Colon (tissue), 2 donors: ENCODE results near the gene BARHL2.

Source experiments
- FAIRE-seq: peaks from 2 replicates; lab custom pipeline; 2012; peaks lifted over from hg19 to GRCh38; lab: Jason Lieb, UNC
- donor health status: control.
- donor health status: control.

BARHL2 gene

DNA sequence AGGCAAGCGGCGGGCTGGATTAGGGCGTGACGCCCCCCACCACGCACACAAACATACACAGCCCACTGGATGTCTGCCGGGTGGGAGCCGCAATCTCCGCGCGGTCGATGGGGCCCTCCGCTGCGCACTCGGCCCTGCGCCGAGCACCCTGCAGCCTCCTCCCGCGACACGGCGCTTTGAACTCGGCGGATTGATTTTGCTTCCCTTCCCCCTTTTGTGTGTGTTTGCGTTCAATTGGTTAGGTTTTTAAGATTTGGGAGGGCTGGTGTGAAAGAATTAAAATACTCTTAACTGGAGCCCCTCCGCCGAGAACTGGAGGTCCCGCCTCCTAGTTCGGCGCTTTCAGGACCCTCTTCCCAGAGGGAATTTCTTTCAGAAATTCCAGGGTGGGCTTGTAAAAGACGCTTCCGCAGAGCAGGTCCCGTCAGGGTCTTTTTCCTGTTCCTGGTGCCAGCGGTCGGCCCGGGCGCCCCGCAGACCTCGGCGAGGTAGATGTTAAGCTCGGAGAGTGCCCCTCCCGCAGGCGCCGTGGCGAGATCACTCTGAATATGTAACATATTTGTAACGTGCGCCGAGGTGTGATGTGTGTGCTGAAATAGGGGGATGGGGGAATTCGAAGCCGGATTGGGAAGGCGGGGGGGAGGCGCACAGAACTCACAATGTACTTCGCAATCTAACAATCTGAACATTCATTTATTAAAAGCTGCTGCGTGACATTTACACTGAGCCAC, 8.0 kb upstream of the BARHL2 start:
- FAIRE-seq: no peak

DNA sequence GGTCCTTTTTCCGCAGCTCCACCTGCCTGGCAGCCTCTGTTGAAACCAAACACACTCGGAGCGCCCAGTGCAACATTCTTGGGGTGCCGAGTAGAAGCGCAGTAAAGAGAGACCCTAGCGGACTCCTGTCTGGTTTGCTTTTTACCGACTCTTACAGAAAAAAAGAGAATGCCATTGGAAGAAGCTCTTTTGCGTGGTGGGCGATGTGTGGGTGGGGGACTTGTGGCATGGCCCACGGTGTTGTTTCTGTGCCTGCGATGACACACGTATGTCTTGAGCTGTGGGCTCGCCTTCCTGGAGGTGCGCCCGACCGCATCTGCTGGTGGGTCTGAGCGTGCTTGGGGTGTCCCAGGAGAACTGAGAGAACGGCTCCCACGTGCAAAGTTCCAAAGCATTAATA, 7.3 kb upstream of the BARHL2 start:
- FAIRE-seq: no peak

DNA sequence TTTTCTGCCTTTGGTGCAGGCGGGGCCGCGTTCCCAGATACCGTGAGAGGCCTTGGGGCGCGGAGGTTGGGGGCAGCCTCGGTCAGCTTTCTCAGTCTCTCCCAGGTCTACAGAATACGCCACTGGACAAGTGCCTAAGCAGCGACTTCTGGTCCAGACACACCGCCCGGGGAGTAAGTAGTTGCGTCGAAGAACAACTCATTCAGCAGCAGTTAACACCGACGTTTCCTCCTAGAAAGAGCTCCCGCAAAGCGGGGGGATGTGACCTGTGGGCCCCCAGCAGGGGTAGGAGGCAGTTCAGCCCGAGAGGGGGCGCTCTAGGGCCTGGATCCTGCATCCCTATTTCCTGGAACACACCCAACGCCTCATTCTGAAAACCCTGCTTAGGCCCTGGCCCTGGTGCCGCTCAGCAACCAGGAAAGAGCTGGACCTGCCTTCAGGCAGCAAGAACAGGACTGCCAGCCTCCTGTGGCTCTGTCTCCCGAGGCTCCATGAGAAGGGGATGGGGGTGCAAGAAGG, 6.5 kb upstream of the BARHL2 start:
- FAIRE-seq: no peak

DNA sequence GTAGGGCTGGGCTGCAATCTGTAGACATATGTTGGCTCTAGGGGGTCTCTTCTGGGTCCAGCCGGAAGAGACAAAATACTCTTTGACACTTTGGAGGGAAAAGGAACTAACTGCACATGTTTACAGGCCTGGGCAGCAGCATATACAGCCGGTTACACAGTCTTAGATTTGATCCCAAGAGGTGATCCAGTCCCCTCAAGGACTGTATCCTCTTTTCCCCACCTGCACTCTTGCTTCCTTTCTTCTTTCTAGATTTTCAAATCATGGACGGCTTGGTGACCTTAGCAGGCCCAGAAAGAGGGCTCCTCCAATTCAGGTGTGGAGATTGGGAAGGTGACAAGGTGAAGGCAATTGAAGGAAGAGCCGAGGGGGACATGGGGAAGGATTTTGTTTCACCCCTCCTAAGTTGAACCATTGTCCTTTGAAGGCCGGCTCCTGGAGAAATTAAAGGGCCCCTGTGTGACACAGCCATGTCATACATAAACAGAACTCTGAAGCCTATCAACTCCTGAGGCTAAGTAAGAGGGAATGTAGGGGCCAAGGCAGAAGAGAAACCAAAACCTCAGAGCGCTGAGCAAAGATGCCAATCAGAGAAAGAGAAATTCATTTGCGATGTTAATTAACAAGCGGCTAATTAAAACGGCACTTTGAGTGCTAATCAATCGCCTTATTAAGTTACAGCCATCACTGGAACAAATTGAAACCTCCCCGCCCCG, 5.9 kb upstream of the BARHL2 start:
- no peak for FAIRE-seq

DNA sequence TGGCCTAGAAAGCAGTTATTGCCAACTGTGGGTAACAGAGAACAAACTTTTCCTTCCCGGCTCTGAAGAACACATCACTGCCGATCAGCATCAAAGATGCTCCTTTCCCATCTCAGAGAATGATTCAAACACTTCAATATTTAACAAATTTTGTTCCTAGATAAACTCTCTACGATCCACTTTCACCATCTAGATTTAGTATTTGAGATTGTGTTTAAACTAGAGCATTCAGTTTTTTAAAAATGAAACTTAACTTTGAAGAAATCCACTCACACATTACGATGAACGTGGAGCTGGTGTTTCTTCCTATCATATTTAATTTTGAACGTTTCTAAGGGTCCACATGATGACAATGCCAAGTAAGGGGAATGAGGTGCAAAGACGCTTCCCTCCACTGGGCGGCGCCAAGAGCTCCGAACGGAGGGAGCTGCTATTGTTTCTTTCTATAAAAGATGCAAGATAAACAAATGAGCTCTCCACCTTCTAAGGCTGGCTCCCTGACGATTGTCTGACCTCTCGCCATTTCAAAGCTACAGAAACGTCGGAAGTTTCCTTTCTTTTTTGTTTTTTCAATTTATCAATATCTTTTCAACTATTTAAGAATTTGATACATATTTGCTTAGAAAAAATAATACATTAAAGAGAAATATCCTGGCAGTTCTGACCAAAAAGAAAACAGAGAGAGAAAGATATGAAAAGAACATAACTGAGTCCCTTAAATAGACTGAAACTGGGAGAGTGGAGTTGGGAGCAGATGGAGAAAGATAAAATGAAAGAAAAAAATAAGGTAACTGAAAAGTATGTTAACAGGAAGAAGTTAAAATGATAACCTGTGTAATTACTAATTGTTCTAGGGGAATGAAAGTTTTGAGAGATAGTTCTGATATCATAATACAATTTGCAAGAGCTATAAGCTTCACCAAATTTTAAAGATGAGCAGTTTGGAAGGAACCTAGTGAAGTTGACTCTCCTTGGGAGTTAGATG, 4.4 kb upstream of the BARHL2 start:
- FAIRE-seq: no peak

DNA sequence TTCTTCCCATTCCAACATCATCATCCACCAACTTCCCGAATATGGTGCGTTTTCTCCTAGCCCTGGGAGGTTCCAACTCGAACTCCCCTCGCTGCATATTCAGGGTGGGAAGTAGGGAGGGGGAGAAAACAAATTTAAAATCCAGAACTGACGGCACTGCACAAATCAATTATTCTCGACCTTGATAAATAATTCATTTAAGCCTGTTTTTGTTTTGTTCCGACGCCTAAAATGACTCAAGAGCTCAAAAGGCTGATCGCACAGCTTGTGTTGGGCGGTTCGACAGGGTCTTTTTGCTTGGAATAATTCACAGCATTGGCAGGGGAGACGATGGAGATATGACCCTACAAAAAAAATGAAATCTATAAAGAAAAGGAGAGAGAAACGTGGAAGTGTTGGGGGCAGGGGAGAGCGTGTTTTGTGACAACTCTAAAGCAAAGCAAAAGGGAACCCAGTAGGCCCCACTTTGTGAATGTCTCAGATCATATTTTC, 3.1 kb upstream of the BARHL2 start:
- no peak for FAIRE-seq

DNA sequence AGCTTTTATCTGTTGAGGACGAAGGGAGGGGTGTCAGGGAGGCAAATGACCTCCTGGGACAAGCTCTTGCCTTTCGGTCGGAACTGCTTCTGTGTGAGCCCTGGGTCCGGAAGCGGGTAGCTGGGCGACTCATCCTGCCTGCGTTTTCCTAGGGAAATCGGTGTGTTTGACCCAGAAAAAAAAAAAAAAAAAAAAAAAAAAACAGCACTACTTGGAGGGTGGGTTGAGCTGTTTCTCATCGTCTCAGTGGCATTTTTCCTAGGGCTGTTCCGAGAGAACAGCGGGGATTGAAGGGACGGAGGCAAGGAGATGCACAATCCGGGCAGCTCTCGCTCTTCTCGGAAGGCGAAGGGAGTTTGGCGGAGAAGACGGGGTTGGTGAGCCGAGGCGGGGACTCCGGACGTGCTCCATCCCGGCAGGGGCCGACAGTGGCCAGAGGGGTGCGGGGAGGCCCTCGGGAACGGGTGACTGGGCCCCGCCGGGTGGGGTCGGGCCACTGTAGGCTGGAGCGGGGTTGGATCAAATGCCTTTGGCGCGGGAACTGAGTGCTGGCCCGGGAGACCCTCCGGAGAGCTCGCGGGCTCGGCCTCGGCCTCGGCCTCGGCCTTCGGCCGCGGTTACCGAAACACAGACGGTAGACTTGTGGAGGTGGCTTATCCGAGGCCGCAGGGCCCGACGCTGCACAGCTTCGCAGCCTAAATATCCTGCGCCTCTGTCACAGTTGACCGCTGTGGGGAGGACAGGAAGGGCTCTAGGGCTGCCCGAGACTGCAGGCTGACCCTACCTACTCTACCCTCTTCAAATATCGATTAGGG, 2.4 kb upstream of the BARHL2 start:
- FAIRE-seq: no peak

DNA sequence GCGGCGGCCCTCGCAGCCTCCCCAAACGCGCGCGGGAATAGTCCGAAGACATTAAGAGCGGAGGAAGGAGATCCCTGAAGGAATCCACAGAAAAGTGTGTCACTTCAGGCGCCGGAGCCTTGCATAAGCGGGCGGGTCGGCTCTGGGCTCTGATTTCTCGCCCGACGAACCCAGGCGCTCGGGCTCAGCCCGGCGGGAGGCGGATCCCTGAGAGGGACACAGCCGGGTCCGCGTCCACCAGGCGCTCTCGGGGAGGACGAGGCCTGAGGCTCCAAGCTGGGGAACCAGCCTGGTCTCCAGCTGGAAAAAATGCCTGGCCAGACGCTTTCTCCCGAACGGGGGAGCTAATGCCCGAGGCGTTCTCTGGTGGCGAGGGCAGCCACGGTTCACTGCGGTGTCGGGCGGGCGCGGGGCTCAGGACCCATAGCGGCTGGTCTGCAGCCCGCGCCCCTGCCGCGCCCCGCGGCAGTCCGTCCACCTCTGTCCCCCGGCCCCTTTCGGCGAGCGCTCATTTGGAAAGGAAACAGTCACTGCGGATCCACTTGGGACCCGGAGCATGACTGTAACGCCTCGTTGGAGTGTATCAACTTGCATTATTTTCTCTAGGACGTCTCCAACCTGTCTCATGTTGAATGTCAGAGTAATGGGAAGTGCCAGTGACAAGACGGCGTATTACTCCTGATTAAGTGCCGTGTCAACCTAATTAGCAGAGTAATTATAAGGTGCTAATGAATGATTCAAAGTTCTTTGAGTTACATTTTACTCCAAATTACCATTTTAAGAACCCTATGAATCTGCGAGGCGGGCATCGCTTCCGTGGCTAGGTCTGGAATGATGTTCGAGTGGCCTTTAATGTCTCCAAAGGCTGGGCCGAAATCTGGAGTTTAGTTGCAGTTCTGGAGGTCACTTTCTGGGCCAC, 1.6 kb upstream of the BARHL2 start:
- FAIRE-seq: no peak

DNA sequence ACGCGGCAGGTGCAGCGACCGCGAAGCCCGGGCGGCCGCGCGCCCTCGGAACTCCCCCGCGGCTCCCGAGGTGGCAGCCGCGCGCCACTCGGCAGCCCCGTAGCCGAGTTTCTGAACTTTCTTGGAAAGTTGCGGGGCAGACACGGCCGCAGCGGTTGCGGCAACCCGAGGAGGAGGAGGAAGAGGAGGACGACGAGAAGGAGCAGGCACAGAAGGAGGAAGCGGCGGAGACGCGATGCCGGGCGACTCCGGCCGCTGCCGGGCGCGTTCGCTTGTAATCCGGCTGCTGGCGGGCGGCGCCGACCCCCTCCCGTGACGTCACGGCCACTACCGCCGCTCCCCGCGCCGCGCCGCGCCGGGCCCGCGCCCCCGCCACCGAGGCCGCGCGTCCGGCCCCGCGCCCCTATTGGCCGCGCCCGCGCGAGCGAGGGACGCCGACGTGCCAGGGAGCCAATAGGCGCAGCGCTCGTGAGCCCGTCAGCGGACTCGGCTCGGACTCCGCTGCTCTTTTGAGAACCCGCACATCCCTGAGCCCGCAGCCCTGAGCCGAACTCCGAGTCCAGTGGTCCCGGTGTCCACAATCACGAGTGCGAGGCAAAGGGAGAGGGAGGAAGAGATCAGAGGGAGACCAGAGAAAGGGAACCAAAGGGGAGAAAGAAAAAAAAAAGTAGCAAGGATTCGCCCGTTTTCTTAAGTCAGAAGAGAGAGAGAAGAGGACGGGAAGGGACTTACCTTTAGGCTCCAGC, 736 bp upstream of the BARHL2 start:
- FAIRE-seq: no peak

DNA sequence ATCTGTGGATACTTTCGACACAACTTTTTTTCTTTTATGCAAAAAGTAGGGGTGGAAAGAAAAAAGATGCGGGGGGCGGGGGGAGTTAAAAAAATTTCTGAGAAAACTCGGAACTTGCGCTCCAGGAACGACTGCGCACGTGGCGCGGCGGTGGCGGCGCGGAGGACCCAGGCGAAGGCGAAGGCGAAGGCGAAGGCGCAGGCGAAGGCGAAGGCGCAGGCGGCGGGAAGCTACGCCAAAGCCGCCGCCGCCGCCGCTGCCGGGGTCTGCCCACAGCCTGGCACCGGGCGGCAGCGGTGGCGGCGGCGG, 208 bp upstream of the BARHL2 start:
- no peak for FAIRE-seq

DNA sequence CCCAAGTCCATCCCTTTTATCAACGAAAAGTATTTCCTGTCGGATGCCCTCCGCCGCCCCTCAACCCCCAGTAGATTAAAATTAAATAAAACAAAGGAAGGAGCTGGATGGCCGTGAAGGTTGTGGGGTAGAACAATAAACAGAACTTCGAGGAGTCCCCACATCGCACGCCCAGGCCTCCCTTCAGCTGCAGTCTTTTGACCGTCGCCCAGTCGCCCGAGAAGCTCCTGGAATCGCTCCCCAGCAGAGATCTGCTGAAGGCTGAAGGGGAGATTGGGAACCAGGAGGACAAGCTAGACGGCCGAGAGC, 905 bp downstream of the BARHL2 start:
- FAIRE-seq: no peak

DNA sequence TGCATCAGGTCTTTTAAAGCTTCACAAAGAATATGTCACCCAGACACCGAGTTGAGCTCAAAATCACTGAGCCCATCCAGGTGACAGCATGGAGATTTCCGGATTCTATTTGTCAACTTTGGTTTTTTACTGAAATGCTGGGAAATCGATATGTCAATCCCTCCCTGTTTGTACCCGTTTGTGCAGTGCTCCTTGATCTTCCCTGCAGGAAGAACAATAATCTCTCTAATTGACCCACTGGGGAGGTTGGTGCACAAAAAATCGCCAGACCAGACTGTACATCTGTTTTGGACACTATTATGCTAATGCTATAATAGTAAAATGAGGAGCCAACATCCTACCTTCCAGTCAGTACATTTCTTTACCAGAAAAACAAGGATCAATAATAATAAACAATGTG, 1.8 kb downstream of the BARHL2 start:
- FAIRE-seq: no peak

DNA sequence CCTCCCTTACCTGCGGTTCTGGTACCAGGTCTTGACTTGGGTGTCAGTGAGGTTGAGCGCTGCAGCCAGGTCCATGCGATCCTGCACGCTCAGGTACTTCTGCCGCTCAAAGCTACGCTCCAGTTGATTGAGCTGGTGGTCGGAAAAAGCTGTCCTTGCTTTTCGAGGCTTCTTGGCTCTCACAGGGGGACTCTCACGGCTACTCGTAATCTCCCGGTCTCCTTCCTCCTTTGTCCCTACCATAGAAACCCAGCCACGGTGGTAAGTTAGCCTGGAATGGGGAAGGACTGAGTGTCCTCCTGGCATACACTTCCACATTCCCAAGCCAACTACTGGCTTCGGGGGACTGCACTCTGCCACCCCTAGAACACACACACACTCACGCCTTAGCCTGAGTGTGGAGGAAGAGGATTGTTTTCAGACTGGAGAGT, 2.6 kb downstream of the BARHL2 start:
- no peak for FAIRE-seq

DNA sequence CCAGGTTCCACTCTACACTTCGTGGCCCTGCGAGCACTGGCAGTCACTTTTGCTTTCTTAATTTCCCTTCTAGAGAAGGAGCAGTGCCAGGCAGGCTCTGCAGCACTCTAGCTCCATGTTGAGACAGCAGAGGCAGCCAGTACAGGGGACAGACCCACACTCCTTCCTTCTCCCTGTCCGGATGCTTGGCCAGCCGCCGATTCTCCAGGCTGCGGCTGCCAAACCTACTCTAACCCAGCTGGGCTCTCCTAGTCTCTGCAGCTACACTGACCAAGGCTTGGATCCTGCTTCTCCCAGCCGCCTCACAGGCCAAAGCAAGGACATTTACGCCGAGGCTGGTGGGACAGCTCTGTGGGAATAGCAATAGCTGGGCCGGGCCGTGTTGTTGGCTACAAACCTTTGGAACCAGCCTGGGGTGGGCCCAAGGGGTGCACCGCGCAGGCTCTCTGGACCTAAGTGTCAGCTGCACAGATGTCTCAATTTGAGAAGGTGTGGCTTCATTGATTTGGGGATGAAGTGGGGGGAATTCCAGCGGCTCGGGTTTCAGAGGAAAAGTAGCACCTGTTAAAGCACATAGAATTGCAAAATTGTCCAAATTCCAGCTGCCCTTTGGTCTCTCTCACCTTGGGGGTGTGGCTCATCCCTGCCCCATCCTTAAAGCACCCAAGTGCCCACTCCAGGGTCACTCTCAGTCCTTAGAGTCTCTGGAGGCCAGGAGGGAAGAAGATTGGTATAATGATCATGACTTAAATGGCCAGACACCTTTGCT, 3.2 kb downstream of the BARHL2 start:
- no peak for FAIRE-seq

DNA sequence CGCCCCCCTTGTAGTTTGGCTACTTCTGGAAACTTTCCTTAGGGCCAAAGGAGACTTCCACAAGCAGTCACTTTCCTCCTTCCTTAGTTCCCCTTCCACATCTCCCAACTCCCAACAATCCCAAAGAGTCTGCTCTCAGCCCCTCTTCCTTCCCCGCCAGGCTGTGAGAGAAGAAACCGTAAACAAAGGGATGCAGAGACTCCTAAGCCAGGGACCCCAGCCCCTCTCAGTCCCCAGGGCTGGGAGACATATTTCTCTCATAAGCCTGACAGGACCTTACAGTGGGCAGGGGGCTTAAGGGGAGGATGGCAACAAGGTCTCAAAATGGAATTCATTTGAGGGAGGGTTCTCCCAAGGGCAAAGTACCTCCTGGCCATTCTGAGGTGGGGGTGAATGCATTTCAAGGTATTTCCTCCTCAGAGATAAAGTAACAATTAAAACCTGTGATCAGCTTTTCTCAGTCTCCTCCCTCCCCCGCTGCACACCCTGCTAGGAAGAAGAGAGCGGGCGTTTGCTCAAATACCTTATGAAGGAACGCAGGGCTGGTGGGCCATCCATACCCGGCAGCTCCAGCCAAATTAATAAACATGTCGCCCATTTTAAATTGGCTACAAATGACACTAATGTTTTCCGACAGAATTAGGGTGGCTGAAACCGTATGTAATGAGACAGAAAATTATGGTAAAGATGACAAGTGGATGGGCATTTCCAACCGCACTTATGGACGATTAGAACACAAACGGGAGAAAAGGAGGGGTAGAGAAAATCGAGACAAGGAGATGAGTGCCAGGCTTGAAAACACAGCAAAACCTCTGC, 4.0 kb downstream of the BARHL2 start:
- no peak for FAIRE-seq

DNA sequence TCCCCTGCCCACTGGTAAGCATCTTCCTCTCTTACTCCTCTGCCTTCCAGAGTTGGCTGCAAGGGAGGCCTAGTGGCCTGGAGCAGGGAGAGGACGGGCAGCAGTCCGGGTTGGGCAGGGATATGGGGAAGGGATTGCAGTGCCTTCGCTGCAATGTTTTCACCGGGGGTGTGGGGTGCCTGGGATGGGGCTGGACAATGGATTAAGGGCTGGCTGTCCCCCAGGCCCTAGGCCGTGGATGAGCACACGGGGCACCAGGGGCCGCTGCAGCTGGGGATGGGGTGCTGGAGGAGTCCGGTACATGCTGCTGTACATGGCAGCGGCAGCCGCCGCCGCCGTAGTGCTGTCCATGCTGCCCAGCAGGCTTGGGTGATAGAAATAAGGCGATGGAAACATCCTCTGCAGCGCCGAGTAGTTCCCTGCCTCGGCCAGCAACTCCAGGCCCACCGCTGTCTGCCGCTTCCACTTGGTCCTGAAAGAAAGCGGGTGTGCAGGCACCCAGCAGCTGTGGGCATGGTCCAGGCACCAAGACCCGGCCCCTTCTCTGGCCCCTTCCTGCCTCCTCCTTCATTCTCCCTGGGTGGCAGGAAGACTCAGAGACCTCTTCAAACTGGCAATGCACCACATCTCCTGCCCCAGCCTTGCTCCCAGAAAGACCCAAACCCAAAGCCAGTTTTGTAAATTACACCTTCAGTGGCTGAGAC, 4.8 kb downstream of the BARHL2 start:
- FAIRE-seq: no peak

DNA sequence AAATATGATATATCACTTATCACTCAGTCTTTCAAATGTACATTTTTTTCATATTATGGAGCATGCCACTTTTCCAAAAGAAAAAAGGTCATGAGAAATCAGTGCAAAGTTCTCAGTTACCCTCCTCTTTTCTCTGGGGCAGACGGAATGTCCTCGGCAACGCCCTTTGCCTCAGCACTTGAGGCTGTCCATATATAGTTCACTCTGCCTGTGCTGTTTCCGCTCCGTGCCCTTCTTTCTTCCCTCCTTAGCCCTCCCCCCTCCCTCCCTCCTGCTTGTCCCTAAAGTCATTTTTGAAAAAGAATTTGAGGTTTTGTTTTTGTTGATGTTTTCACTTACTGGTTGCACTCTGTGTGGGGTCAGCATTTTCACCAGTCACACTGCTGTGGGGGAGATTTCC, 5.4 kb downstream of the BARHL2 start:
- FAIRE-seq: no peak
